GM11168 (cell line): ENCODE data around the gene TCEAL1.
"Not testable (repeated sequence)": the region's sequence is repeated elsewhere in the genome, so short reads cannot be mapped to it uniquely, and the experiment has no call there.

Experiments used
- in situ Hi-C: fragments of 300-500 bp; cut with MboI; formaldehyde crosslinking; loops from one replicate; pipeline ENCODE4 v1.12.0; 2022; ENCODE audit warnings: low sequenced_read_pairs; ENCODE audit not compliant: unreplicated experiment

Gene TCEAL1, protein sequence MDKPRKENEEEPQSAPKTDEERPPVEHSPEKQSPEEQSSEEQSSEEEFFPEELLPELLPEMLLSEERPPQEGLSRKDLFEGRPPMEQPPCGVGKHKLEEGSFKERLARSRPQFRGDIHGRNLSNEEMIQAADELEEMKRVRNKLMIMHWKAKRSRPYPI

DNA sequence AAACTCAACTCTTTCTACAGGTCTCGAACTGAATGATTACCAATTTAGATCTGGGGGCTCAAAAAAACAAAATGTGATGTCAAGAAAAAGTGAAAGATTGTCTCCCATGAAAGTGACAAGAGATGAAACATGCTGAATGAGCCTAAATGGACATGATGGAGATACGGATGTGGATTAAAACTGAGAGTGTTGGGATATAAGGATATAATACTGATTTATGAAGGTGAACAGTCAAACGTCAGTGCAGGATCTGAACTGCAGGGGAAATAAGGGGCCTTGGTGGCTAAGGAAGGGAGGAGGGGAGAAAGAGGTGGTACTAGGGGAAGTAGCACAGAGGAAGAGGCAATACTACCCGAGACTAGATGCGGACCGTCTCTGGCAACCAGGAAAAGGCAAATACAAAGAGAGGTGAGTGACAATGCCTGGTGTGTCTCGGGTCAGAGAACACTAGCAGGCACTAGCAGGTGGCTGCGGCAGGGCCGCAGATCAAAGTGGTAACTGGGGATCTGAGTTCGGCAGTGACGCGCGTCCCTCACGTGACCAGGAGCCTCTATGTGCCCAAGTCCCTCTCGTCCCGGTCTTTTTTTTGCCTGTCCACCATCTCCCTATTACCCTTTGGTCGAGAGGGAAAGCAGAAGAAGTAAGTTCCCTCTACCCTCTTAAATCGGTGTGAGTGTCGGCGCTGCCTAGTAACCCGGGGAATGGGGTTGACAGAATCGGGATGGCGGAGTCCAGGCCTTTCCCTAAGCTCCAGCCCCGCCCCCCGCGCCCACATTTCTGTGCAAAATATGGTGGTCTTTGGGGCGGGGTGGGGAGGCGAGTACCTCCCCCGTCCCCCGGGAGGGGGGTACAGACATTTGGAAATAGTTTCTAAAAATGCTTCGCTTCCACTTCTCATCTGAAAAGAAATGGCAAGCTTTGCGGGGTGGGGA is at the start of gene TCEAL1:
TCEAL1 (plus strand) TSS at position 590 of the 932 bp plus-strand sequence. CDS start 942 bp downstream, outside the sequence.
- in situ Hi-C loops, result no loop called here

- in situ Hi-C loops, result no loop called here
Observed at GRCh38 chrX:103584596-103584995, 44.2 kb upstream of the TCEAL1 start.

DNA sequence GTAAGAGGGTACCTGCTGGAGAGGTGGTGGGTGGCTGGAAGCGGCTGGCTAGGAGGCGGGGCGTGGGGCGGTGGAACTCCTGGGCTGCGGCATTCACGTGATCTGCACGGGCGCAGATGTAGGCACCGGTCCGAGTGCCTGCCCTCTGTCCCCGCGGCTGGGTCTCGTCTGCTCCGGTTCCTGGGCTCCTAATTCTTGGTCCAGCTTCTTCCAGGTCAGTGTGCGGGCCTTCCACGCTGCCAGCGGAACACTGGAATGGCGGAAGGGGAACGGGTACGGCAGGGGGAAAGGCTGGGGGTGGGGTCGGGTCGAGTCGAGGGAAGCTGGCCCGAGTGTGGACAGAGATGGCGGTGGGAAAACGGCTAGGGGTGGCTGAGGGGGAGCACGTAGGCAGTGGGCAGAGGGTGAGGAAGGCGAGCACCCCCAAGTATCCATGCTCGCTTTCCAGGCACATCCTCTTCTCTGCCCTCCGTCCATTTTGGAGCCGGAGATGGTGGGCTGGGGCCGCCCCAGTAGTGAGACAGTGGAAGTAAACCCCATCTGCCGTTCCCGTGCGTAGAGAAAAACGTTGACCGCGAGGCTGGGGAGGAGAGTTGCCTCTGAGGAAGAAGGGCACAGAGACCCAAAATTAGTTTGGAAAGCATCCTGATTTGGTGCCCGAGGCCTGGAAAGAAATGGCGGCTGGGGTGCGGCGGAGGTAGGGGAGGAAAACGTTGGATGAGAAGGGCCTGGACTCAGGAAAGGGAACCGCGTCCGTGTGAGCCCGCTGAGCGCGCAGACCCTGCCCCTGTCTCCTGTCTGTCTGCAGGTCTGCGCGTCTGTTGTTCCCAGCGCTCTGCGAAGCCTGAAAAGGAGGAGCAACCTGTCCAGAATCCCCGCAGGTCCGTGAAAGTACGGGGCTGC is 43.1 kb upstream of the TCEAL1 start, which contains the start of gene TCEAL4:
TCEAL4 (plus strand) TSS at position 105 of the 903 bp plus-strand sequence. CDS start 1,161 bp downstream, outside the sequence.
- in situ Hi-C loops, result no loop called here

GRCh38 chrX:103586314-103586646 is 42.5 kb upstream of the TCEAL1 start:
- in situ Hi-C loops, result no loop called here

GRCh38 chrX:103586659-103587058 is 42.1 kb upstream of the TCEAL1 start:
- in situ Hi-C loops, result no loop called here

- in situ Hi-C loops, result not testable (repeated sequence)
Observed at GRCh38 chrX:103592295-103592694, 36.5 kb upstream of the TCEAL1 start.

DNA sequence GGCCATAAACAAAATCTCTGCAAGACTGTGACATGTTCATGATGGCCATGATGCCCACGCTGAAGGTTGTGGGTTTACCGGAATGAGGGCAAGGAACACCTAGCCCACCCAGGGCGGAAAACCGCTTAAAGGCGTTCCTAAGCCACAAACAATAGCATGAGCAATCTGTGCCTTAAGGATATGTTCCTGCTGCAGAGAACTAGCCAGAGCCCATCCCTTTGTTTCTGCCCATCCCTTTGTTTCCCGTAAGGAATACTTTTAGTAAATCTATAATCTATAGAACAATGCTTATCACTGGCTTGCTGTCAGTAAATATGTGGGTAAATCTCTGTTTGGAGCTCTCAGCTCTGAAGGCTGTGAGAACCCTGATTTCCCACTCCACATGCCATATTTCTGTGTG is 33.6 kb upstream of the TCEAL1 start:
- in situ Hi-C loops, result not testable (repeated sequence)

DNA sequence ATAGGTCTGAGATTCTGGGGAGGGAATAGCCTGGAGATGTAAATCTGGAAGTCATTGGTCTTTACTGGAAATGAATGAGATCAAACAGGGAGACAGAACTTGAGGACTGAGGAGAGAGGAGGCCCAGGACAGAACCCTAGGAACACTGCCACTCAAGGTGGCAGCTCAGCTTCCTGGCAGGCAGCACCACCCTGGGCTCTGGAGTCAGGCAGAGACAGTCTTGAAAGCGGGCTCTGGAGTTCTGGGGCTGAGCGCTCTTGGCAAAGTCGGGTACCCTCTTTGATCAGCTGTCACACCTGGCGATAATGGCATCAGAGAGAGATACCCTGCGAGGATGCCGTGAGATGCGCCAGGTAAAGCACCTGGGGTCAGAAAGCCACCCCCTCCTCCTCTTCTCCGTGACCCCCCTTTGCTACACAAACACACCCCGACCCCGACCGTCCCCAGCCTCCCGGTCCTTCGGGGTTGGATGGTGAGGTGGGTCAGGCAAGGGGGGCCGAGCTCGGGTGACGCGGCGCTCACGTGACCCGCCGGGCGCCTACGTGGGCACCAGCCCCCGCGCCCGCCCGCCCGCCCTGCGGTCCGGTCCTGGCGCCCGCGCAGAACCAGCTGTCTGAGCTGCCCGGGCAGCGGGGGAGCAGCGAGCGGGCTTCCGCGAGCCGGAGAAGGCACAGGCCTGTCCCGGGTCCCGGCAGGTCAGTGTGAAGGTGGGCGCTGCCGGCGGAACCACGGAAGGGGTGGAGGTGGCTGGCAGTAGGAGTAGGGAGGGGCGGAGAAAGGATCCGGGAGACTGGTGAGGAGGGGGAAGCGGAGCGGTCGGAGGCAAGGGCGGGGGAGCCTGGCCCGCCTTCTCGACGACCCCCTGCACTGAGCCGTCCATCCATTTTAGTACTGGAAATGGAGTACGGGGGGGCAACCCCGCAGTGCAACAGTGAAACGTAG is 21.1 kb upstream of the TCEAL1 start, which contains the start of gene TCEAL3:
TCEAL3 (plus strand) TSS at position 600 of the 942 bp plus-strand sequence. CDS start 1,102 bp downstream, outside the sequence.
- in situ Hi-C loops, result no loop called here

GRCh38 chrX:103608306-103608963 is 20.3 kb upstream of the TCEAL1 start:
- in situ Hi-C loops, result no loop called here

- in situ Hi-C loops, result no loop called here
Observed at GRCh38 chrX:103610282-103610681, 18.5 kb upstream of the TCEAL1 start.

DNA sequence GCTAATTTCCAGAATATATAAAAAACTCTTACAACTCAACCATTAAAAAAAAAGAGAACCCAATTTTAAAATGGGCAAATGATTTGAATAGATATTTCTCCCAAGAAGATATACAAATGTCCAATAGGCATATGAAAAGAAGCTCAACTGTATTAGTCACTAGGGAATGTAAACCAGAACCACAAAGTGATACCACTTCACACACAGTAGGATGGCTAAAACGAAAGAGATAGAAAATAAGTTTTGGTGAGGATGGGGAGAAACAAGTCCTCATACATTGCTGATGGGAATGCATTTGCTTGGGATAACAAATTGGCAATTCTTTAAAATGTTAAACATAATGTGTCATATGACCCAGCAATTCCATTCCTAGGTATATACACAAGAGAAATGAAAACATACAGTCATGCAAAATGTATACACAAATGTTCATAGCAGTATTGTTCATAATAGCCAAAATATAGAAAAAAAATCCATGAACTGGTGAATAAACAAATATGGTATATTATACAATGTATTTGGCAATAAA is 15.3 kb upstream of the TCEAL1 start:
- in situ Hi-C loops, result no loop called here

DNA sequence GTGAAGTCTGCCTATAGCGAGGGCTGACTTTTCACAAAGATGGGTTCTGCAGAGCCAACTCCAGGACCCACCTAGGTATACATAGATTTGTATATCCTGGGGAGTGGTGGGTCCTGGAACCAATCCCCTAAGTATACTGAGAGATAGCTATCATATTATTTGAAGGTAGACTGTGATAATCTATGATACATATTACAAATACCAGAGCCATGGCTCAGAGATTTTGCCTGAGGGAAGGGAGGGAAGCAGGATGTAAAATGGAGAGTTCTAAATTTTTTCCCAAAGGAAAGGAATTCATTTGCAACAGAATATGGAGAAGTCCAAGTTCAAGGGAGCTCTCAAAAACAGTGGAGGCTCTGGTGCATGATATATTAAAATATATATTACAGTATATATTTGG is 13.8 kb upstream of the TCEAL1 start:
- in situ Hi-C loops, result no loop called here

DNA sequence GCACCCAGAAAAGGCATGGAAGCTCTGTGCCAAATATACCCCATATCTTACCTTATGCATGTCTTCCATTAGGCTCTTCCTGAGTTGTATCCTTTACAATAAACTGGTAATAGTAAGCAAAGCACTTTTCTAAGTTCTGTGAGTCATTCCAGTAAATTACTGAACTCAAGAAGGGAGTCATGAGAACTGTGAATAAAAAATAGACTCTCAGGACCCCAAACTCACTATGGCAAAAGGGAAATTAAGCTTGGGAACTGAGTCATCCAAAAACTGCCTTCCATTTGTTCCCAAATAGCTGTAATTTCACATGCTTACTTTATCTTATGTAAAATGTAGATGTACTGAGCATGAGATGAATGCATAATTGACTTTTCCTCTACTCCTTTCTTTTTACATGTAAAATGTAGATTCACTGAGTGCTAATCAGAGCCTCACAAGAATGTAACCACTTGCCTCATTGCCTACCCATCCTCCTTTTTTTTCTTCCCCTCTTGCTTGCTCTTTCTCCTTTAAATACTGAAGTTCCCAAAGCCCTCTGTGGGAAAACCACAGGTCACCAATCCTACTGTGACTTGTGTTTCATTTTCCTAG is 12.9 kb upstream of the TCEAL1 start:
- in situ Hi-C loops, result no loop called here

DNA sequence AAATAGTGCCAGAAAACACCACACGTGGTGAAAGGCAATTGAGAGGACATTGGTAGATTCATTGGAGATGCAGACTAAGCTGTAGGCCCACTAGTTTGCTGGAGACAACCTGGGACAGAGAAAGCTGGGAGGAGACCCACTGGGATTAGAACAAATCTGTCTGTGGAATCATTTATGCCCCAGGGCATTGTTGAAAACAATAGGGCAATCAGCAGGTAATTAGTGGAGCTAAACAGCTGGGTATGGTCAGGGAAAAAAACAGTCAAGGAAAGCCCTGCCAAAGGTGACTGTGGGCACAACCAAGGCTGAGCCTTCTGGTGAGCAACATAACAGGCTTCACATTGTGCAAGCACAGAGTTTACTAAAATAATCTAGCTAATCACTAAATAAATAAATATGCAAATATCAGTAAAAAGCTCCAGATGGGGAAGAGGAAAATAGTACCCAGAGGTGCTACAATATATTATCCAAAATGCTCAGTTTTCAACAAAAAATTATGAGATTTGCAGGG is 12.0 kb upstream of the TCEAL1 start:
- in situ Hi-C loops, result no loop called here

- in situ Hi-C loops, result no loop called here
Observed at GRCh38 chrX:103624111-103624510, 4.7 kb upstream of the TCEAL1 start.

GRCh38 chrX:103626855-103627254 is 1.9 kb upstream of the TCEAL1 start:
- in situ Hi-C loops, result no loop called here

DNA sequence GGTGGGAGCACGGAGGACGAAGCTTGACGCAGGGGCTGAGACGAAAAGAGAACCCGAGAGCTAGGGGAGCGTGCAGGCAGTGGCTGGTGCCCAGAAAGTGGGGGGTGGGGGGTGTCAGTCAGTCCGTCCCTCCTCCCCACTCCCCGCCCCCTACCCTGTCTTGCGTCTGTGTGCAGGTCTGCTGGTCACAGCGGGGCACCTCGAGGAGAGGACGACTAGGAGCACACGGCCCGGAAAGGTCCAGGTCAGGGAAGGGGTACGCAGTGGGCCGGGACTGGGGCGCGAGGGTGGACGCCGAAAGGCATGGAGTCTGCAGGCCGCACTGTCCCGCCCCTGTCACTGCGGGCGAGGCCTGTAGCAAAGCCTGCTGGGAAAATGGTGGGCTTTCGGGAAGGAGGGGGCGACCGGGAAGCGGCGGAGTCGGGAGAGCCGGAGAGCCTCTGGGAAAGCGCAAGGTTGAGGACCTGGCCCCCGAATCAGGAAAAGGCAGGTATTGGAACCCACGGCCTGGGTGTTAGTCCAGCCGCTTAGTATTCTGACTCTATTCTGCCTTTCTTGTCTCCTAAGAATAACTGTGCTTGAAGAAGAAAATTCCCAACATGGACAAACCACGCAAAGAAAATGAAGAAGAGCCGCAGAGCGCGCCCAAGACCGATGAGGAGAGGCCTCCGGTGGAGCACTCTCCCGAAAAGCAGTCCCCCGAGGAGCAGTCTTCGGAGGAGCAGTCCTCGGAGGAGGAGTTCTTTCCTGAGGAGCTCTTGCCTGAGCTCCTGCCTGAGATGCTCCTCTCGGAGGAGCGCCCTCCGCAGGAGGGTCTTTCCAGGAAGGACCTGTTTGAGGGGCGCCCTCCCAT is 769 bp downstream of the TCEAL1 start:
- in situ Hi-C loops, result no loop called here
